CD4-positive, alpha-beta T cell (primary cell): Measurements from ENCODE around the gene POU3F2. TPM values are rescaled to one million over a fixed set of nuclear protein-coding genes. Genes with fewer than 3 reads are reported as not detected.

Experiments used
- ATAC-seq: fragments of 200-7000 bp; cut with Tn5 transposase; one replicate; pipeline ENCODE4 v1.10.0; 2022; ENCODE audit warnings: mild to moderate bottlenecking; ENCODE audit not compliant: poor library complexity
- CTCF ChIA-PET: fragments of 350-600 bp; sonication (Branson Sonifier 250); formaldehyde crosslinking; loops from one replicate; lab custom pipeline; 2021; ENCODE audit warnings: antibody characterized with exemption, inconsistent platforms; lab: Charles Lee
- POLR2A ChIA-PET: fragments of 350-600 bp; sonication (Branson Sonifier 250); formaldehyde crosslinking; loops from one replicate; lab custom pipeline; 2021; ENCODE audit warnings: antibody characterized with exemption, inconsistent platforms; lab: Charles Lee
- DNase-seq, 14 experiments: peaks; one replicate each; pipeline ENCODE4 v3.0.0-alpha.2; 2013 to 2020; ENCODE audit warnings: mixed read lengths in 2 of 14
- H3K27ac ChIP-seq, 2 donors: one replicate each; pipeline versions ENCODE4 v1.5.1 to v1.7.0; 2013; ENCODE audit warnings: low read length in 2 of 2, low read depth in 1 of 2, mild to moderate bottlenecking in 1 of 2
- H3K27me3 ChIP-seq, 2 experiments: 1 replicate in 1 of 2; 2 replicates in 1 of 2; pipeline versions ENCODE4 v1.6.1 to v1.7.0; 2013; ENCODE audit warnings: low read length in 2 of 2, control low read depth in 1 of 2, mild to moderate bottlenecking in 1 of 2, moderate library complexity in 1 of 2; ENCODE audit not compliant: insufficient read depth in 2 of 2, control insufficient read depth in 1 of 2
- H3K36me3 ChIP-seq: one replicate; pipeline ENCODE4 v1.6.1; 2013; ENCODE audit warnings: low read length, control low read depth; ENCODE audit not compliant: insufficient read depth
- H3K4me1 ChIP-seq: one replicate; pipeline ENCODE4 v1.6.1; 2013; ENCODE audit warnings: low read length, control low read depth; ENCODE audit not compliant: insufficient read depth
- H3K4me3 ChIP-seq: one replicate; pipeline ENCODE4 v1.5.1; 2013; ENCODE audit warnings: mild to moderate bottlenecking, low read length, moderate library complexity
- H3K9me3 ChIP-seq, 2 experiments: 1 replicate in 1 of 2; 2 replicates in 1 of 2; pipeline versions ENCODE4 v1.6.1 to v1.7.0; 2013; ENCODE audit warnings: low read length in 2 of 2, mild to moderate bottlenecking in 2 of 2, control low read depth in 1 of 2, moderate library complexity in 1 of 2; ENCODE audit not compliant: control insufficient read depth in 1 of 2, insufficient read depth in 1 of 2
- H3K27ac Mint-ChIP-seq: one replicate; pipeline ENCODE4 v1.8.0; 2020; ENCODE audit warnings: mixed read lengths
- H3K27me3 Mint-ChIP-seq: one replicate; pipeline ENCODE4 v1.8.0; 2021; ENCODE audit warnings: mixed read lengths
- H3K36me3 Mint-ChIP-seq: one replicate; pipeline ENCODE4 v1.8.0; 2021; ENCODE audit warnings: low read depth, mixed read lengths
- H3K4me1 Mint-ChIP-seq: one replicate; pipeline ENCODE4 v1.8.0; 2021; ENCODE audit warnings: low read depth, mixed read lengths
- H3K4me3 Mint-ChIP-seq: one replicate; pipeline ENCODE4 v1.8.0; 2020; ENCODE audit warnings: mild to moderate bottlenecking, mixed read lengths
- H3K9me3 Mint-ChIP-seq: one replicate; pipeline ENCODE4 v1.8.0; 2020; ENCODE audit warnings: mixed read lengths
- CTCF ChIP-seq: fragments of 200-600 bp; IDR thresholded peaks from one replicate; pipeline ENCODE4 v1.8.0; 2022; ENCODE audit warnings: antibody characterized with exemption, mild to moderate bottlenecking
- intact Hi-C, 2 experiments: fragments of 100-400 bp; cut with DNase I in 1 of 2; cut with micrococcal nuclease in 1 of 2; formaldehyde crosslinking; loops; one replicate each; pipeline versions ENCODE4 v1.15.1 to v1.9.0; 2023 to 2025; cut with DNase I, micrococcal nuclease
- total RNA-seq, 174 experiments: library from RNA in 2 of 174; stranded (reverse) in 2 of 174; gene quantifications; one replicate each; pipeline ENCODE4 v1.2.3 and lab custom pipeline; 2021 to 2026

Gene POU3F2
- total RNA-seq, 2 experiments from 2014 or later: not detected

DNA sequence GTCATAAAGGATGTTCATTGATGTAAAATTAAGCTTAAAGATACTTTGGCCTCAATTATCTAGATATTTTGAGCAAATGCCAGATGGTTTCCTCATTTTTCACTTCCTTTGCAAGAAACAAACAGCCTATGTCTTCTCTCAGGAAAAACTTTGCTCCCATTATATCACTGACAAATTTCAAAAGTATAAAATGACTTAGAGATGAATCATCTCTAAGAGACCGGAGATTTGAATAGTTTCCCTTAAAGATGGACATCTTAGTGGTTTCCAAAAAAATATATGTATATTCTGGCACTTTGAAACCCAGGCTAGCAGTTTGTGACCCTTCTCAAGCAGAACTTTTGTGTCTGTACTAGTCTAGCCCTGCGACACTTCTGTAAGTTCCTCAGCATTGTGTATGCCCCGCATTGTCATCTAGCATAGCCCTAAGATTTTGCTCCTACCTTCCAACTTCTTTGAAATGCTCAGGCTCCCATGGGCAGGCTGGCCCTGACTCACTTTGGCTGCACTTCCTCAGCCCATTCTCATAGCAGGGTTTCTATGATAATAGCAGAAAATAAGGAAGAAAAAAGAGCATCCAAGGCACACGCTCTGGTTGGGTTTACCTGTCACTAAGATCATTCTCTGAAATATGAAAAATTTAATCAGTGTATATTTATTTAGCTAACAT lies 25.7 kb upstream of the POU3F2 start:
- POLR2A ChIA-PET: interaction anchor here (0.7 kb wide), 1 partner anchor 34 kb away, joined by 3 read pairs; no protein-coding TSS in a partner anchor
- Histone ChIP-seq H3K36me3 (no peaks in the 10 kb centered on the region), H3K27ac (no peak overlapping the region), H3K4me3 (no peak overlapping the region), H3K4me1 (no peaks in the 10 kb centered on the region), H3K9me3 (no peaks in the 10 kb centered on the region), H3K27me3 (peaks cover 6 to 7% of the 10 kb centered on the region in 2 experiments)
- H3K9me3 Mint-ChIP-seq: no peaks in the 10 kb centered on the region
- H3K36me3 Mint-ChIP-seq: no peaks in the 10 kb centered on the region
- DNase-seq (no peak), ATAC-seq (no peak)
- peaks cover 18% of the 10 kb centered on the region for H3K27me3 Mint-ChIP-seq
- no peak overlapping the region for H3K4me3 Mint-ChIP-seq
- no peaks in the 10 kb centered on the region for H3K4me1 Mint-ChIP-seq
- TF ChIP-seq CTCF: no peak
- no peak overlapping the region for H3K27ac Mint-ChIP-seq
- CTCF ChIA-PET: no interaction called here
- intact Hi-C loops: no loop called here

DNA sequence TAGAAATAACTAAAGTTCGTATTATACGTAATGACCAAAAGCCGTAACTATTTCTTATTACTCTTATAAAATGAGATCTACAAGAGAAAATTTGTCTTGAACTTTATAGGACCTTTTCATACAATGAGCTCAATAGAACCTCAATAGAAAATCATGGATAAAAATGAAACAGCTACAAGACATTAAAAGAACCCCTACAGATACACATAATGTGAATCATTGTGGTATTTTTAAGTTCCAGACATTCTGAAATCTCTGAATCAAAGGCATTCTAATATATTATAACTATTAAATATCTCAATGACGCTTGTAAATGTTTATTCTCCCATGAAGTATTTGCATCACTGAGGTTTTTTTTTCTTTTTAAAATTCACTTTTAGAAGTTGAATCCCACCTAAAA lies 22.2 kb upstream of the POU3F2 start:
- intact Hi-C loops: no loop called here
- Histone ChIP-seq H3K36me3 (no peaks in the 10 kb centered on the region), H3K4me3 (no peak overlapping the region), H3K4me1 (no peaks in the 10 kb centered on the region), H3K9me3 (no peaks in the 10 kb centered on the region), H3K27me3 (peaks cover 11 to 12% of the 10 kb centered on the region in 2 experiments), H3K27ac (no peak overlapping the region)
- no peaks in the 10 kb centered on the region for H3K4me1 Mint-ChIP-seq
- no peak for TF ChIP-seq CTCF
- ChIA-PET POLR2A (no interaction called here), CTCF (no interaction called here)
- H3K27me3 Mint-ChIP-seq: peaks cover 23% of the 10 kb centered on the region
- ATAC-seq (no peak), DNase-seq (no peak)
- no peaks in the 10 kb centered on the region for H3K36me3 Mint-ChIP-seq
- no peaks in the 10 kb centered on the region for H3K9me3 Mint-ChIP-seq
- no peak overlapping the region for H3K27ac Mint-ChIP-seq
- H3K4me3 Mint-ChIP-seq: no peak overlapping the region

DNA sequence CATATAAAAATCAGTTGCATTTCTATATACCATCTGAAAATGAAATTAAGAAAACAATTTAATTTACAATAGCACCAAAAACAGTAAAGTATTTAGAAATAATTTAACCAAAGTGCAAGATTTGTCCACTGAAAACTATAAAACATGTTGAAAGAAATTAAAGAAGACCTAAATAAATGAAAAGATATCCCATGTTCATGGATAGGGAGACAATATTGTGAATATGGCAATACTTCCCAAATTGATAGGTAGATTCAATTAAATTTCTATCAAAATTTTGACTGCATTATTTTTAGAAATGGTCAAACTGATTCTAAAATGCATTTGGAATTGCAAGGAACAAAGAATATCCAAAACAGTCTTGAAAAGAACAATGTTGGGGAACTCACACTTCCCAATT lies 17.6 kb upstream of the POU3F2 start:
- Mint-ChIP-seq H3K4me1 (no peaks in the 10 kb centered on the region), H3K27ac (no peak overlapping the region), H3K27me3 (peaks cover 64% of the 10 kb centered on the region), H3K4me3 (no peak overlapping the region), H3K36me3 (no peaks in the 10 kb centered on the region), H3K9me3 (no peaks in the 10 kb centered on the region)
- Histone ChIP-seq H3K36me3 (no peaks in the 10 kb centered on the region), H3K9me3 (no peaks in the 10 kb centered on the region), H3K4me3 (no peak overlapping the region), H3K4me1 (no peaks in the 10 kb centered on the region), H3K27ac (no peak overlapping the region), H3K27me3 (peaks cover 19 to 34% of the 10 kb centered on the region in 2 experiments)
- ChIA-PET CTCF (no interaction called here), POLR2A (interaction anchor here (1.0 kb wide), 1 partner anchor 12 kb away, joined by 4 read pairs; no protein-coding TSS in a partner anchor)
- no peak for TF ChIP-seq CTCF
- DNase-seq (no peak), ATAC-seq (no peak)
- intact Hi-C loops: no loop called here
